NCI-H82 treated with DMSO at 0.1 percent for 48 hours (cell line): ENCODE data around the gene CLEC20A.
A peak's percentile ranks its signal among the peaks of the same experiment; 100 is the strongest.

ENCODE experiments used
- DNase-seq: peaks from one replicate; lab custom pipeline; 2025; ENCODE audit not compliant: unreplicated experiment; lab: John Stamatoyannopoulos, UW

Gene CLEC20A

DNA sequence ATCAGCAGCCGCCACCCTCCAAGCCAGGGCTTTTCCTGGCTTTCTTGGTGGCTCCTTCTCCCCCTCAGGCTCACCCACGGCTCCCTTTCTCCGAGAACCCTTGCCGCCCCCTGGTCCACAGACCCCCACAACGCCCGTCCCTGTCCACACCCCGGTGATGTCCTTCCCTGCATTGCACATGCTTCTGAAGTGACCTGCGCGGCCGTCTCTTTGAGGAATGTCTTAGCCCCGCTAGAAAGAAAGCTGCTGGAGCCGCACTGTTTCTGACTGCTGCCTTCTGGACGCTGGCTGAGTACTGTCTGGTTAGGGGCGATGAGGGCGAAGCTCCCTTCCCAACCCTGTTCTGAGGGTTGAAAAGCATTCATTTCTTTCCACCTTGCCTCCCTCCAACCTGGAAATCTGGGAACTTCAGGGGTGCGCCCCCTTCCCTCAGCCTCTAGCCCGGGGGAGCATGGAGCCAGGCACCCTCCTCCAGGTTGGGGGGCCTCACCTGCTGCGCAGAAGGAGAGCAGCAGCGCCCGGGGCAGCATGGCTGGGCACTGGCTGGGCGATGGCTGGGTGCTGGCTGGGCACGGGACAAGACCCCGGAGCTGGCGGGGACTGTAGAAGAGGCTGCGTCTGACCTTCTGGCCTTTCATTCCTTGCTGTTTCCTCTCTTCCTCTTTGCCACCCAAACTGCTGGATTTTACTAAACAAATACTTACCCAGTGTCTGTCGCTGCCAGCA, at the start of gene CLEC20A:
CLEC20A (minus strand) TSS at position 555 of the 726 bp plus-strand sequence; CDS start at position 530, 25 bp downstream.
- no peak for DNase-seq

DNA sequence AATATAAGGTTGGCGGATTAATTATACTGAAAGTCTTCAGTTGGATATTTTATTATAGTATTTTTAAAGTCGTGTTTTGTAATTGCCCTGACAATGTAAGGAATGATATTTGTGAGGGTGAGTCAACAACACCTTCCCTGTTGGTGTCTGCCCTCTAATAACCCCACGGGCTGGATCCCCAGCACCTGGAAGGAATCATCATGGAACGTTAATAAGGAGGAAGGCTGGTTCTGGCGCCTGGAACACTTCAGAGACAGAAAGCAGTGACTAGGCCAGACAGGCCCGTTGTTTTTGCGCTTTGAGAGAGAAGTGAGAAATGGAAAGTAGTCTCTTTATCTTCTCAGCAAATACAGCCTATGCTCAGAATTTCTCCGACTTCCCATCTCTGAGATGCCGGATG, 47.8 kb upstream of the CLEC20A start:
- no peak for DNase-seq

DNA sequence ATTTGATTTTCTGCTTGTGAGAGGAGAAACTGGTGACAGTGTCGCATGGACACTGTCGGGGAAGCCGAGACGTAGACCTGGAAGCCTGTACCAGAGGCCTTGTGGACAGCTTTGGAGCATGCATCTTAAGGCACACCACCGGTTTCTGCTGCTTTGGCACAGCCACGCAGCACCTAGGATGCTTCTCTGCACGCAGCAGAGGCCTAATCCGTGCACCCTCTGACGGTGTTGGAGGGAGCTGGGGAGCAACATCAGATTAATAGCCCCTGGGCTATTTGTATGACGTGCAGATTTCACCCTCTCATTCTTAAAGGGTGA, 46.5 kb upstream of the CLEC20A start:
- DNase-seq, result no peak

DNA sequence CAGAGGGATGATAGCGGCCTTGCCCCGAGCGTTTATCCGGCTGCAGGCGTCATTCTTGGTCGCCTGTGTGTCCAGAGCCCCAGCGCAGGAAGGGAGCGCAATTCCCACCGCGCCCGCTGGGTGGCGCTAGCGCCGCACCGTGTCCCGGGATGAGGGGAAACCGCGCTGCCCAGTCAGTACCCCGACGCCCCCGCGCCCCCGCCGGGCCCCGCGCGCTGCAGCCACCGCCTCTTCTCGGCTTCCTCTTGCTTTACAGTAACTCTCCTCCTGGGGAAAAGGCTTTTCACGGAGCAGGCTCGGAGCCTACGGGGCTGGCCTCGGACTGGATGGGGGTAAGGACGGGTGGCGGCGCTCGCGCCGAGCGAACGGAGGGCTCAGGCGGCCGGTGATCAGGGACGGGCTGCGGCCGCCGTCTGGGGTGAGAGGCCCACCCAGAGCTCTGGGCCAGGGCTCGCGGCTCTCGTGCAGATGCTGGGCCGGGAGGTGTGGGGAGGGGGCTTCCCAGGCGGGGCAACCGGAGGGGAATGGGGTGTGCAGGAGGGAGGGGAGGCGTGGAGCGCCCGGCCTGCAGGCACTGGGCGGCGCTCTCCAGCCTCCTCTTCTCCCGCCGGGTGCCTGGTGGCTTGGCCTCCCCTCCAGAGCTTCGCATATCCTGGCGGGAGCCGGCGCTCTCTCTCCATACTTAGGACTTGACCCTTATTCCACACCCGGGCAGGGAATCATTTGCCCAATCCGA, 46.0 kb upstream of the CLEC20A start:
- peak; percentile 47 for DNase-seq

DNA sequence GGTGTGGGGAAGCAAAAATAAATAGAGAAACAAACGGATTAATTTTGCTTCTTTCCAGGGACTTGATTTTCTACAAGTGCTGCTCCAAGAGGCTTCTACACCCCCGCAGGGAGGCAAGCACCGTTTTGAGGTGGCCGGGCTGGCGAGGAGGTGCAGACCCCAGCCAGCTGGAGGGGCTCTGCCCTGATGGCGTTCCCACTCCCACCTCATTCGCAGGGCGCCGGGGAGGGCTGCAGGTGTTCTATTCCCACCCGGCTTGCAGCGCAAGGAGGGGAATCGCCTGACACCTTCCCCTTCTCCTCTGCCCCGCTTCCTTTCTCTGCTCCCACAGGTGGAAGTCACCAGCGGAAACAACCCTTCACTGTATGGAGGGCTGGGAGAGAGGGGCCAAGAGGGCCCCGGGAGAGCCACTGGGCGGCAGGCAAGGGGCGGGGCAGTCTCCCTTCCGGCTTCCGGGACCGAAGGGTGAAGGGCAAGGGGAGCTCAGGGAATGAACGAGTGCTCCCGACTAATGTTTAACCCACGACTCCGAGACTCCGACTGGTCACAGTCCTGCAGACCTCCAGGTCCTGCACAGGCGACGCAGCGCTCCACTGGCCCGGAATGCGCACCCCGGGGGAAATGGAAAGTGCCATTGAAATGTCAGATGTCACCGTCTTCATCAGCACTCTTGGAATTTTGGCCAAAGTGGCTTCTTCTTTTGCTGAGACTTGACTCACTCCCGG, 45.2 kb upstream of the CLEC20A start:
- no peak for DNase-seq

DNA sequence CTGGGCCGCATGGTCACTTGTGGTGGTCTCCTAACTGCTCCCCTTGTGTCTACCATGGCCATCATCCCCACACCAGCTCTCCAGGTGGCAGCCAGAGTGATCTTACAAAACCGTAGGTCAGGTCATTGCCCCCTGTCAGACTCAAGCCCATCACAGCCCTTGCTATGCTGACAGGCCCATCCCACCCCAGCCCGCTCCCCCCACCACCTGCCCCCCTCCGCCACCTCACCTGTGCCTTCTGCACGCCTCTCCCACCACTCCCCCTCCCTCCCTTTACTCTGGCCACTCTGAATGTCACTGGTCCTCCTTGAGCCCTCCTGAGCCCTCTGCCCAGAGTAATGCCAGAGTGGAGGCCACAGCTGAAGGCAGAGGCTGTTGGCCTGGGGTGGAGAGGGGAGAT, 44.6 kb upstream of the CLEC20A start:
- no peak for DNase-seq

DNA sequence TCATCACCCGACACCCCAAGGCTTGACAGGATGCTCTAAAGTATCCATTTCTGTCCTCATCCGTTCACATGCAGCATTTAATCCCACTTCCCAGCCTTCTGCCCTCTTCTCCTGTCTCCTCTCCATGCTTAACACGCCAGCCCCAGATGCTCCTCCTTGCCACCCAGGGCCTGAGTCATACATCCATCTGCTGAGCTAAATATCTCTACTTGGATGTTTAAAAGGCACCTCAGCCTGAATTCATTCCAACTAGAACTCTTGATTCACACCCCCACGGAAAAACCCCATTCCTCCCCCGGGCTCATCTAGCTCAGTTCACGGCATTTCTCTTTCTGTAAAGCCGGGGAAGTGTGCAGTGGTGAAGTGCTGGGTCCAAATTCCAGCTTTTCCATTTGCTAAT, 43.9 kb upstream of the CLEC20A start:
- no peak for DNase-seq

DNA sequence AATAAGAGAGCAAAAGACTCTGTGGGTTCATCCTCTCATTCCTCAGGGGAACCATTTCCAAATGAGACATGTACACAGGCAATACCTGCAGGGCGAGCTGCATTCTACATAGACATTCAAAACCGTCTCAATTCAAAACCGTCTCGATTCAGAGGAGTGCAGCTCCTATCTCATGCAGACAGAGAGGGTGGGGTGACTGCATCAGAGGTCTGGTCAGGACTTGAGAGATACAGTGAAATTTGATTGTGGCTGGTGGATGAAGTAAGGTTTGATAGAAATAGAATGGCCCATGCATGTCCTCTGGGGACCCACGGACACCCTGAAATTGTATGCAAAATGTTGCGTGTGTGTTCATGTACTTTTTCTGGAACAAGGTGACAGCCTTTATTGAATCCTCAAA, 43.4 kb upstream of the CLEC20A start:
- DNase-seq, result no peak

DNA sequence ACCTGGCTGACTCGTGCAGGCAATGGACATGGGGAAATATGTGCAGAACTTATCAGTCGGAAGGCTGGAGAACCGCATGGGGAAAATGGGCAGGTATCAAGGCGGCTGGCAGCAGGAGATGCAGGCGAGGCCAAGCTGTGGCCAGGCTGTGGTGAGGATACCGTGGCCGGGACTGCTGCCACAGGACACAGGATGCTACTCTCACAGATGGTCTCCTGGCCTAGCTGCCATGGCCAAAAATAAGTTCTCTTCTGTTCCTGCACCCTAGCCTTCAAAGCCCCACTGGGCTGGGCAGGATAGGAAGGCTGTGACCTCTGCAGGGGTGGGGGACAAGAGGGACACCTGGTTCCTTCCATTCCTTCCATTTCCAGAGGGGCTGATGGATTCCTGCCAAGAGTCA, 42.5 kb upstream of the CLEC20A start:
- DNase-seq, result no peak

DNA sequence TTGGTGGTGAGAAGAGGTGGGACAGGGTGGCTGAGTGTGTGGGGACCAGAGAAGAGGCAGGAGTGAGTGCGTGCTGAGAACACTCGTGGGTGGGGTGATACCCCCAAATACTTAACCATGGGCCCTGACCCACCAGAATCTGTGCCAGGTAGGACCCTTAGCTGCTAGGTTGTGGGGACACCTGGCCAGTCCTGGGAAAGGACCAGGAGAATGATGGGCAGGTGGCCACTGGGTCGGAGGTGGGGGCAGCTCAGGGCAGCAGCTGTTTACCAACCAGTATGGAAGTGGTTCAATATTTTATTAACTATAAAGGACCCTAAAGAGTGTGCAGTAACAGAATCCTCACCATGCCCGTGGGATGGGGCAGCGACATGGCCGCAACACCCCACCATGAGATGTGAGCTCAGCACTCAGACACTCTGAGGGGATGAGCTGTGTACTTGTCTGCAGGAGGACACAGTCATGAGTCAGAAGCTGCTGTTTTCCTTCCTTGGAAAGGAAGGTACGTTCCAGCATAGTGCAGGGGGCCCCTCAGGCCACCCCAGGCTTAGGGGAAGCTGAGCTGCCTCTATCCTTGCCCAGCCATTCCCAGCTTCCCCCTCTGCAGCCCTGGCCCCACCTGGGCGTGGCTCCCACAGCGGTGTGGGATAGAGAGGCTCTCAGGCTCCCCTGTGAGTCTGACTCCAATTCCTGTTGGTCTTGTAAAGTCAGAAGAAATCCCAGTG, 41.6 kb upstream of the CLEC20A start:
- no peak for DNase-seq

DNA sequence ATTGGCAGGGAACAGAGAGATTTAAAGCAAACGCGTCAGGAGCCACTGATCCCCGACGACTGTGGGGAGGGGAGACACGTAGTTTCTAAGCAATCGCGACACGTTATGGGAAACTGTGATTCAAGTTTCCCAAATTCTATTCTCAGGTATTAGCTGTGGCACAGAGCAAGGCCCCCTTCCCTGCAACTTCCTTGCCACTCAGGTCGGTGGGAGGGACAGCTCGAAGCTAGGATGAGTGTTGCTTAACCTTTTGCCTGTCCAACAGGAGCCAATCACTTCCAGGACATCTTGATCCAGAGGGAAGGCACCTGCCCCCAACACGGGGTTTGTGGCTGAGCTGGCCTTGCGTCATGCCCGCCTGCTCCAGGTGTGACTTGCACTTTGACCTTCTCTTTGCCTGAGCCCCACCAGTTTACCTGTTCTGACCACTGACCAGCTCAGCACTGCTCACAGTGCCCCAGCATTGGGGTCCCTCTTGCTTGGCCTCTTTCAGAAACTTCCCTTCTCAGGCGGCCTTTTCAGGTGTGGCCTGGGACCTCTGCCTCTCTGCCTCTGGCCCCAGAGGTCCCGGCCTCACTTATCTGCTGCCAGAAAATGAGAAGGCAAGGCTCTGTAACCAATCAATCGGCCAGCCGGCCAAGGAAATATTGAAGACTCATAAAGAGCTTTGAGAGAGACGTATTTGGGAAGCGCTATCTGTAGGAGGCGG, 40.8 kb upstream of the CLEC20A start:
- no peak for DNase-seq

DNA sequence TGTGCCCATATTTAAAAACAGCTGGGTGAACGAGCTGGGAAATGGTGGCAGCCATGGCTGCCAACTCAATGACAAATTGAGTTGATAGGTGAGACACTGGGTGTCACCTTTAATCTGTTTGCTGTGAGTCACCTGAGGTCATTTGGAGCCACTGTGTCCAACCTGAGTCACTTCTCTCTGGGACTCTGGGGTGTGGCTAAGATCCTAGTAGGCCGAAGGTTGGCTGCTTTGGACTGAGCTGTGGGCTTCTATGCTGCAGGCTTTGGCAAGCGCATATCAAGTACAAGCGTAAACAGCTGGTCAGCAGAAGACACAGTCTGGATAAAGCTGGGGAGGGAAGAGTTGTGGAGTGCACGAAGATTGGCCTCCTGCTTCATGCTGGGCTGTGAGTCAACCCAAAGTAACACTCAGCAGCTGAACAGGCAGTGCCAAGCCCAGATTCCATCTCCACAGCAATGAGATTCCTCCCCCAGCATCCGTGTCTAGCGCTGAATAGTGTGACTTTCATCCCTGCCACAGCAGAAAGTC, 40.1 kb upstream of the CLEC20A start:
- no peak for DNase-seq

DNA sequence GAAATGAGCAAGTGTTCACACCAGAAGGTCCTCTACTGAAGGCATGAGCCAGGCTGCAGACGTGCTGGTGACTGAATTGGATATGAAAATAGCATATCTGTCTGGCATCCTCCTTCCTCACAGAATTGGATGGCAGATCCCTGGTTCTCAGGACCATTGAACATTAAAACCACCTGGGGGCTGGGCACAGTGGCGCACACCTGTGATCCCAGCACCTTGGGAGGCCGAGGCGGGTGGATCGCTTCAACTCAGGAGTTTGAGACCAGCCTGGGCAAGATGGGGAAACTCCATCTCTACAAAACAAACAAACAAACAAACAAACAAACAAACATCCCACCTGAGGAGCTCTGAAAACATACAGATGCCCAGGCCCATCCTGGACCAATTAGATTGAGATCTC, 39.6 kb upstream of the CLEC20A start:
- DNase-seq, result no peak

DNA sequence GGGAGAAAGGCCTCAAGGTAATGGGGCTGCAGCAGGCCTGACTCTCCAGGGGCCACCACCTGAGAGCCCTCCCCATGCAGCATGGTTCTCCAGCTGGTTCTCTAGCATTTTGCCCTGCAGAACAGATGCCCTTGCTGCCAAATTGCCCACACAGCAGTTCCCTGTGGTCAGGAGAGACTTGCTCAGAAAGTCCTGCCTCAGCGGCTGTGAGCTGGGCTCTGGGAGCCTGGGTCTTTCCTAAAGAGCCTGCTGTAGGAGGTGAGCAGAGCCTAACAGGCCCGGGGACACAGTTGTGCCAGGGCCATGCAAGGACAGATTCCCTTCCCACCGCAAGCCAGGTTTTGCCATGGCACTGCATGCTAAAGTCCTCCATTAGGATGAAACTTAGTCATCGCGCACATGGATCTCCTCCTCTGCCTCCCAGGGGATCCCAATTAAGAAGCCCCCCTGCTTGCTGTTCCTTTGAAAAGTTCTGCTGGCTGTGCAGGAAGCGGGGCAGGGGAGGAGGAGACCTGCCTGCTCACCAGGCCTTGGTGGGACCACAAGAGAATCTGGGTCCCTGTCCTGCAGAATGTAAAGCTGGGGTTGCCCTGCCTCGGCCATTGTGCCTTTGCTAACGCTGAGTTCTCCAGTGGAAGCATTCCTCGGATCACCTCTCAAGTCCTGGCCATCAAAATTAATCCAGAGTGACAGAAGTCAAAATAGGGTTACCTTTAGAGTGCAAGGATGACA, 37.5 kb upstream of the CLEC20A start:
- no peak for DNase-seq

DNA sequence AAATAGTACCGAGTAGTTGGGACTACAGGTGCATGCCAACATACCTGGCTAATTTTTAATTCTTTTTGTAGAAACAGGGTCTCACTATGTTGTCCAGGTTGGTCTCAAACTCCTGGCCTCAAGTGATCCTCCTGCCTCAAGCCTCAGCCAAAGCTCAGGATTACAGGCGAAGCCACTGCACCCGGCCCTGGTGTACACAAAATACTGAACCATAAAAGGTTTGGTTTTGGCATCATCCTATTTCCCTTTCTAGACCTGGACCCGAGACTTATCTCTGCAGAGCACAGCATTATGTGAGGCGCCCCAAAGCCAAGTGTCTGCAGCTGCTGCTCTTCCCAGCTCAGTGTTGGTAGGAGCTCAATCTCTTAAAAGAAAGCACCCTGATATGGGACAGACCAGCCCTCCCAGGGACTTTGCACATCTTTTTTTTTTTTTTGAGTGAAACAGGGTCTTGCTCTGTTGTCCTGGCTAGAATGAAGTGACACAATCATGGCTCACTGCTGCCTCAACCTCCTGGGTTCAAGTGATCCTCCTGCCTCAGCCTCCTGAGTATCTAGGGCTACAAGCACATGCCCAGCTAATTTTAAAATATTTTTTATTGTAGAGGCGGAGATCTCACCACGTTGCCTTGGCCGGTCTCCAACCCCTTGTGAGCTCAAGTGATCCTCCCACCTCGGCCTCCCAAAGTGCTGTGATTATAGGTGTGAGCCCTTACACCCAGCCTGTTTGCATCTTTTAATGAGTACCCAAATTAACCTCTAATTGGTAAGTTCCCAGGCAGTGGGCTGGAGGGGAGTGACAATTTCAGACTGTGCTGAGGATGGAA, 36.6 kb upstream of the CLEC20A start:
- DNase-seq, result no peak

DNA sequence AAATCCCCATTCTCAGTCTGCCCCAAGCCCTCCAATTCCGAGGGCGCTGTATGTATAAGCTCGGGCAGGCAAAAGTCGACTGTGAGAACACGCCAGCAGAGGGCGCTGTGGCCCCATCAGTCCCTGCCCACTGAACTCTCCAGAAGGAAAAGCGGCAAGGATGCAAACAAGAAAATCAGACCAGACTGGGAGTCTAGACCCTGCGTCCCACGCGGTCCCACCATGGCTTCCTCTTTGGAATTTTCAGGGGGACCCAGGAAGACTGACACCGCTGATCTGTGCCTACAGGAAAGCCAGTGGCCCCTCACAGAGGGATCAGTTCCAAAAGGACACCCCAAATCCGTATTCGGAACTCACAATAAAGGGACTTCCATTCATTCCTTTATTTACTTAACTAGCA, 35.6 kb upstream of the CLEC20A start:
- DNase-seq, result peak; percentile 74

DNA sequence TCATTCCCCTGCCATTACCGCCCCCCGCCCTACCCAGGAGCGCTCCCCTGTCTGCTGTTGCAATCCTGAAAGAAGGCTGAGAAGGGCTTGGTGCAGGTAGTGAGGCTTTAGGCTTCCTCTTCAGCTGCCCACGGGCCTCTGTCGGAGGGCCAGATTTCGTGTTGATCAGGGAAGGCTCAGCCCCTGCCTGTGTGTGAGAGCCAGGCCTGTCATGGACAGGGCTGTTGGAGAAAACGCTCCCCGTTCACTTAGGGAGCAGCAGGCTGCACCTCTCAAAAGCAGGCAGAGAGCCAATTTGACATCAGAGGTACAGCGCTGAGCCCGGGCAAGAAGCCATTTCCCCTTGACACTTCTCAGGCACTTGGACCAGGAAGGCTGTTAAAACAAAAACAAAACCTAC, 35.1 kb upstream of the CLEC20A start:
- DNase-seq, result no peak

DNA sequence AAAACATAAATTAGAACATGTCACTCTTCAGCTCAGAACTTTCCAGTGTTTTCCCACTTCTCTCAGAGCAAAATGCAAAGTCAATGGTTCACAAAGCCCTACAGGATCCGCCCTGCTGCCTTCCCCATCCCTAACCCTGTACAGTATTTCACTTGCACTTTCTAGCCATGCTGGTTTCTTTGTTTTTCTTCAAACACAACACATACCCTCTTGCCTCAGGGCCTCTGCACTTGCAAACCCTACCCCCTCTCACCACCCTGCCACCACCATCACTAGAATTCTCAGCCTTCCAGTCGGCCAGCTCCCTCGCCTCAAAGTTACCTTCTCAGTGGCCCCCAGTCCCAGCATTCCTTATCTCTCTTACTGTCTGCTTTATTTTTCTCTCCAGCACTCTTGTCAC, 33.7 kb upstream of the CLEC20A start:
- DNase-seq, result no peak

DNA sequence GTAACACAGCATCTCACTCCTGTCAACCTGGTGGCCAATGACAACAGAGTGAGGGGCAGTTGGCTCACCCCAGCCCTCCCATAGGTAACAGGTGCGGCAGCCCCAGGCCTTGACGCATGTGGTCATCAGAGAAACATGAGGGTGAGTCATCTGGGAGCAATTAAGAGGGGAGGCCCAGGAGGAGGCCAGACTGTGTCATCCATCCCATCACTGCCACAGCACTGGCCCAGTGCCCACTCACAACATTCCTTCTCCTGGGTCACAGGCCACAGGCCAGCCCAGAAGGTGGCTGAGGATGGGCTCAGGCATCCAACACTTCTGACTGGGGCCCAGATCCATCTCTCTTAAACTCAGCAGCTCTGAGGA, 33.3 kb upstream of the CLEC20A start:
- no peak for DNase-seq
